ENCODE data around the gene MKX. TPM values are rescaled to one million over a fixed set of nuclear protein-coding genes. Genes with fewer than 3 reads are reported as not detected.

Gene MKX
- polyA plus RNA-seq, 2 of the 4 experiments (the other 2 are of a cell fraction) = 0.03 TPM; not detected in 1

- POLR2A ChIA-PET = no interaction called here
- H3K4me2 ChIP-seq = peak overlapping the region; percentile 93; the same call in 2 of the 3 replicates
- 16% methylated on average over 24 of the region's 25 CpGs for WGBS (ENCODE audit: missing lambda C conversion rate)
Measured at GRCh38 chr10:27746397-27747095, 927 bp upstream of the MKX start.

GRCh38 chr10:27744802-27745731 lies 552 bp downstream of the MKX start:
- Histone ChIP-seq H3K4me1 (peaks cover 33% of the 10 kb centered on the region), H3K4me3 (peak overlapping the region; percentile 64; the same call in 2 of the 3 replicates), H3K4me2 (peak overlapping the region; percentile 93), H3K9me3 (no peaks in the 10 kb centered on the region), H3K27ac (no peak overlapping the region)
- 7% methylated on average over 37 of the region's 78 CpGs for WGBS (ENCODE audit: missing lambda C conversion rate)
- POLR2A ChIA-PET = no interaction called here
- FAIRE-seq (no peak), DNase-seq (ENCODE audit: low read depth in 1 of 2, low spot score in 1 of 2) (peak in 1 of 2 experiments; percentile 5), ATAC-seq (no peak)
- CTCF ChIA-PET = no interaction called here
- TF ChIP-seq HDAC2 (IDR thresholded peaks at IDR 0.05) (no peak), CBX8 (IDR thresholded peaks at IDR 0.05) (no peak), FOSL2 (IDR thresholded peaks at IDR 0.05) (no peak), FOSL2 (CRISPR knock-in tag; IDR thresholded peaks at IDR 0.05) (no peak), POLR2AphosphoS2 (conservative IDR thresholded peaks at IDR 0.05; ENCODE audit: low read length) (no peak), ESRRA (IDR thresholded peaks at IDR 0.05; ENCODE audit: borderline replicate concordance, low read length) (no peak), RFX5 (IDR thresholded peaks at IDR 0.05) (no peak), KDM1A (IDR thresholded peaks at IDR 0.05; ENCODE audit: low read depth) (no peak), ZNF302 (CRISPR knock-in tag; IDR thresholded peaks at IDR 0.05) (no peak), HOXA7 (CRISPR knock-in tag; IDR thresholded peaks at IDR 0.05) (no peak), REST (IDR thresholded peaks at IDR 0.05) (no peak), E2F6 (IDR thresholded peaks at IDR 0.05; ENCODE audit: borderline replicate concordance, low read depth) (no peak), CTCF (IDR thresholded peaks at IDR 0.05) (no peak)

More at GRCh38 chr10:27746397-27747095, 927 bp upstream of the MKX start:
- no peak overlapping the region for H3K27ac ChIP-seq
- no peak for FAIRE-seq
- H3K4me3 ChIP-seq = no peak overlapping the region
- peaks cover 33% of the 10 kb centered on the region for H3K4me1 ChIP-seq
- no peaks in the 10 kb centered on the region for H3K9me3 ChIP-seq
- TF ChIP-seq JUNB (IDR thresholded peaks at IDR 0.05) (no peak), GATA3 (IDR thresholded peaks at IDR 0.05; ENCODE audit: borderline replicate concordance) (no peak), MAX (IDR thresholded peaks at IDR 0.05) (no peak), RARB (CRISPR knock-in tag; IDR thresholded peaks at IDR 0.05) (no peak), BHLHE40 (IDR thresholded peaks at IDR 0.05; ENCODE audit: low read depth, low read length) (no peak), MYC (IDR thresholded peaks at IDR 0.05; ENCODE audit: borderline replicate concordance, low read length) (no peak), CHD2 (IDR thresholded peaks at IDR 0.05; ENCODE audit: low read length, partially characterized antibody) (no peak), CEBPB (IDR thresholded peaks at IDR 0.05) (no peak), ZSCAN20 (CRISPR knock-in tag; IDR thresholded peaks at IDR 0.05) (no peak), USF2 (IDR thresholded peaks at IDR 0.05) (no peak), MAFK (IDR thresholded peaks at IDR 0.05; ENCODE audit: partially characterized antibody) (no peak), PBX3 (IDR thresholded peaks at IDR 0.05) (no peak), RAD21 (conservative IDR thresholded peaks at IDR 0.05 in 1 of 2, IDR thresholded peaks at IDR 0.05 in 1 of 2) (no peak), CBX2 (IDR thresholded peaks at IDR 0.05; ENCODE audit: borderline replicate concordance, low read depth) (no peak), ATOH8 (CRISPR knock-in tag; IDR thresholded peaks at IDR 0.05; ENCODE audit: low read depth) (no peak)
- DNase-seq (ENCODE audit: low read depth in 1 of 2, low spot score in 1 of 2) = peak in 1 of 2 experiments; percentile 15
- no peak for ATAC-seq
- CTCF ChIA-PET = no interaction called here
